Keratinocyte (primary cell): ENCODE data around the gene ADI1. TPM values are rescaled to one million over a fixed set of nuclear protein-coding genes. Genes with fewer than 3 reads are reported as not detected.

Experiments
- DNase-seq: peaks from one replicate; pipeline ENCODE4 v3.0.0-alpha.2; 2011; ENCODE audit warnings: low read depth, missing footprints, low spot score
- FAIRE-seq: peaks from 2 replicates; lab custom pipeline; 2011; peaks lifted over from hg19 to GRCh38; lab: Jason Lieb, UNC
- H2AFZ ChIP-seq: 2 replicates; pipeline ENCODE4 v1.6.0; 2012; ENCODE audit warnings: low read length, control low read depth, inconsistent platforms; ENCODE audit not compliant: control insufficient read depth
- H3K27ac ChIP-seq: 2 replicates; pipeline ENCODE4 v1.5.1; 2011; ENCODE audit warnings: low read length; ENCODE audit not compliant: control insufficient read depth, insufficient read depth
- H3K27me3 ChIP-seq: 3 replicates; pipeline ENCODE4 v1.6.0; 2011; ENCODE audit warnings: low read length; ENCODE audit not compliant: control insufficient read depth, insufficient read depth; ENCODE audit errors: extremely low read depth
- H3K36me3 ChIP-seq, 2 experiments: 2 replicates in 1 of 2; 3 replicates in 1 of 2; pipeline ENCODE4 v1.5.1; 2011; ENCODE audit warnings: low read length in 2 of 2, mild to moderate bottlenecking in 1 of 2; ENCODE audit not compliant: control insufficient read depth in 2 of 2, insufficient read depth in 2 of 2; ENCODE audit errors: extremely low read depth in 1 of 2
- H3K4me1 ChIP-seq: 3 replicates; pipeline ENCODE4 v1.5.1; 2011; ENCODE audit warnings: low read length; ENCODE audit not compliant: control insufficient read depth, insufficient read depth; ENCODE audit errors: extremely low read depth
- H3K4me2 ChIP-seq: 3 replicates; pipeline ENCODE4 v1.6.0; 2011; ENCODE audit warnings: low read depth, low read length; ENCODE audit not compliant: control insufficient read depth, insufficient read depth; ENCODE audit errors: extremely low read depth
- H3K4me3 ChIP-seq, 3 experiments: fragments of 200-600 bp in 1 of 3; sonication (generic) in 1 of 3; 2 replicates in 2 of 3; 3 replicates in 1 of 3; pipeline ENCODE4 v1.5.1; 2011 to 2016; ENCODE audit warnings: low read length in 3 of 3, mild to moderate bottlenecking in 3 of 3, control low read depth in 2 of 3, inconsistent platforms in 1 of 3, low read depth in 1 of 3, mixed read lengths in 1 of 3, mixed run types in 1 of 3, moderate library complexity in 1 of 3; ENCODE audit not compliant: control insufficient read depth in 2 of 3, insufficient read depth in 2 of 3; ENCODE audit errors: extremely low read depth in 1 of 3
- H3K79me2 ChIP-seq: 2 replicates; pipeline ENCODE4 v1.6.0; 2012; ENCODE audit warnings: low read length; ENCODE audit not compliant: control insufficient read depth, insufficient read depth
- H3K9ac ChIP-seq: 3 replicates; pipeline ENCODE4 v1.6.0; 2011; ENCODE audit warnings: low read length; ENCODE audit not compliant: control insufficient read depth, insufficient read depth; ENCODE audit errors: extremely low read depth
- H3K9me1 ChIP-seq: 3 replicates; pipeline ENCODE4 v1.6.0; 2011; ENCODE audit warnings: low read length; ENCODE audit not compliant: control insufficient read depth, insufficient read depth; ENCODE audit errors: extremely low read depth
- H3K9me3 ChIP-seq: 2 replicates; pipeline ENCODE4 v1.5.1; 2012; ENCODE audit warnings: low read depth, low read length; ENCODE audit not compliant: control insufficient read depth
- H4K20me1 ChIP-seq: 3 replicates; pipeline ENCODE4 v1.6.0; 2011; ENCODE audit warnings: low read length; ENCODE audit not compliant: control insufficient read depth, insufficient read depth; ENCODE audit errors: extremely low read depth
- EZH2 ChIP-seq: IDR thresholded peaks from one replicate; pipeline ENCODE4 v1.6.1; 2012; ENCODE audit warnings: inconsistent platforms, mild to moderate bottlenecking, low read length, moderate library complexity
- dilution Hi-C: fragments of 300-500 bp; cut with MboI; formaldehyde crosslinking; loops from one replicate; pipeline ENCODE4 v1.7.0; 2020; ENCODE audit warnings: low sequenced_read_pairs; ENCODE audit not compliant: extremely low pct_ligation_motif_present
- polyA plus RNA-seq, 5 experiments: library from polyadenylated mRNA; depleted of rRNA in 3 of 5; stranded (reverse) in 3 of 5; stranded (forward) in 1 of 5; unstranded in 1 of 5; fragments of >200 nt; gene quantifications; 1 replicate in 1 of 5; 2 replicates in 3 of 5; 3 replicates in 1 of 5; pipeline versions ENCODE4 v1.2.1 to v1.2.3, GENCODE V29; 2011 to 2012; ENCODE audit warnings: missing spikeins in 2 of 5, low read depth in 1 of 5, low replicate concordance in 1 of 5
- TF ChIP-seq, protein P1 (sequence below), 3 experiments: IDR thresholded peaks in 1 of 3; conservative IDR thresholded peaks in 1 of 3; optimal IDR thresholded peaks in 1 of 3; 2 replicates in 2 of 3; 3 replicates in 1 of 3; pipeline versions ENCODE3 to v1.5.1; 2011; ENCODE audit warnings: low read length in 3 of 3, mild to moderate bottlenecking in 3 of 3, moderate library complexity in 2 of 3, control low read depth in 1 of 3, inconsistent platforms in 1 of 3; ENCODE audit not compliant: insufficient read depth in 2 of 3; ENCODE audit errors: extremely low read depth in 1 of 3

Gene ADI1
- polyA plus RNA-seq, 1 donor (not counting 4 experiments of a cell fraction or from before 2014, with no cell fraction given): 47.4 TPM

DNA sequence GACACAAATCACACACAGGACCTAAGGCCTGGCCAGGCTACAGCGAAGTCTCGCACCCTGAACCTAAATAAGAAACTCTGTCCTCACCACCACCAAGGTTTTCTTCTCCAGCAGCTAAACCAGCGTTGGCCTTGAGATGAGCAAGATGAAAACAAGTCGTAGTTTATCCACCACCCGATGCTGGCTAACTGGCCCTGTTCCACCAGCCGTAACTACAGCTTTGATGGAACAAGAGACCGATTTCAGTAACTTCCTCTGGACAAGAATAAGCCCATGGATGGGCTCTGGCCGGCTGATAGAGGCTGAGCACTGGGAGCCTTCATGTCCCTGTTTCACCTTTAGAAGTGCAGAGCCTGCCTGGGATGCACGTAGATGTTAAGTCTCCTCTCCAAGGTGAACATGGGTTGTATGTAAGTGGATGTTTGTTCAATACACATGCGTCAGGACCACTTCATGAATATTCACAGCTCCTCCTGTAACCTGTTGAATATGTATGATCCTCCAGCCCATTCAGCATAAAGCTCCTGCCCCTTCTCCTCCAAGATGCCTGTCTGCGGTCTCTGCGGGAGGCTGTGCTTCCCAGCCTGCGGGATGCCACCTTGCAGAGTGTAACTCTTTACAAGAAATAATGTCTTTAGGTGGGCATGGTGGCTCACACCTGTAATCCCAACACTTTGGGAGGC, 24.2 kb downstream of the ADI1 start:
- Histone ChIP-seq H3K4me3 (no peak overlapping the region), H4K20me1 (no peaks in the 10 kb centered on the region), H3K4me1 (no peaks in the 10 kb centered on the region), H3K36me3 (peaks cover 10 to 12% of the 10 kb centered on the region in 2 experiments), H3K79me2 (no peaks in the 10 kb centered on the region), H3K4me2 (no peak overlapping the region), H2AFZ (no peak overlapping the region), H3K27ac (no peak overlapping the region), H3K9me3 (no peaks in the 10 kb centered on the region), H3K9ac (no peak overlapping the region), H3K27me3 (no peaks in the 10 kb centered on the region), H3K9me1 (no peaks in the 10 kb centered on the region)
- DNase-seq (no peak), FAIRE-seq (no peak)
- dilution Hi-C loops: no loop called here
- TF ChIP-seq, protein P1, sequence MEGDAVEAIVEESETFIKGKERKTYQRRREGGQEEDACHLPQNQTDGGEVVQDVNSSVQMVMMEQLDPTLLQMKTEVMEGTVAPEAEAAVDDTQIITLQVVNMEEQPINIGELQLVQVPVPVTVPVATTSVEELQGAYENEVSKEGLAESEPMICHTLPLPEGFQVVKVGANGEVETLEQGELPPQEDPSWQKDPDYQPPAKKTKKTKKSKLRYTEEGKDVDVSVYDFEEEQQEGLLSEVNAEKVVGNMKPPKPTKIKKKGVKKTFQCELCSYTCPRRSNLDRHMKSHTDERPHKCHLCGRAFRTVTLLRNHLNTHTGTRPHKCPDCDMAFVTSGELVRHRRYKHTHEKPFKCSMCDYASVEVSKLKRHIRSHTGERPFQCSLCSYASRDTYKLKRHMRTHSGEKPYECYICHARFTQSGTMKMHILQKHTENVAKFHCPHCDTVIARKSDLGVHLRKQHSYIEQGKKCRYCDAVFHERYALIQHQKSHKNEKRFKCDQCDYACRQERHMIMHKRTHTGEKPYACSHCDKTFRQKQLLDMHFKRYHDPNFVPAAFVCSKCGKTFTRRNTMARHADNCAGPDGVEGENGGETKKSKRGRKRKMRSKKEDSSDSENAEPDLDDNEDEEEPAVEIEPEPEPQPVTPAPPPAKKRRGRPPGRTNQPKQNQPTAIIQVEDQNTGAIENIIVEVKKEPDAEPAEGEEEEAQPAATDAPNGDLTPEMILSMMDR (optimal IDR thresholded peaks at IDR 0.05 in 1 of 3, IDR thresholded peaks at IDR 0.05 in 1 of 3, conservative IDR thresholded peaks at IDR 0.05 in 1 of 3; ENCODE audit: extremely low read depth in 1 of 3, insufficient read depth in 2 of 3, low read length in 3 of 3): no peak
- no peak for TF ChIP-seq EZH2

DNA sequence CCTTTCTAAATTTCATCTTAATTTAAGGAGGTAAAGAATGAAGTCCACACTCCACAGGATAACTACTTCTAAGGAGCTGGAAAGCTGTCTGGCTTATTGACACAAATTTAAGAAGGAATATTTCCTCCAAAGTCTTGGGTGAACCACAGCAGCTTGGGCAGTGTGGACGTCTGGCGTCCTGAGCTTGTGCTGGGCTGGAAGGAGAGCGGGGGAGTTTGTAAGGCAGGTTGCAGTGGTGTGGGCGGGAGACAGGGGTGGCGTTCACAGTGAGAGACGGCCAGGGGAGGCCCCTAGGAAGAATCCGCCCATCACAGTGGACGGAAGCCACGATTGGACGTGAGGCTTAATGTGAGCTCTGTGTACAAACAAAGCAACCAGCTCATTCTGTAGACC, 25.7 kb downstream of the ADI1 start:
- FAIRE-seq: no peak
- H3K9ac ChIP-seq: no peak overlapping the region
- peaks cover 4 to 7% of the 10 kb centered on the region in 2 experiments for H3K36me3 ChIP-seq
- no peak overlapping the region for H3K27ac ChIP-seq
- no peaks in the 10 kb centered on the region for H3K9me3 ChIP-seq
- no peaks in the 10 kb centered on the region for H3K9me1 ChIP-seq
- no peaks in the 10 kb centered on the region for H3K4me1 ChIP-seq
- peak overlapping the region; percentile 27 for H3K4me2 ChIP-seq
- H3K27me3 ChIP-seq: no peaks in the 10 kb centered on the region
- TF ChIP-seq EZH2: no peak
- TF ChIP-seq, protein P1 (optimal IDR thresholded peaks at IDR 0.05 in 1 of 3, IDR thresholded peaks at IDR 0.05 in 1 of 3, conservative IDR thresholded peaks at IDR 0.05 in 1 of 3; ENCODE audit: extremely low read depth in 1 of 3, insufficient read depth in 2 of 3, low read length in 3 of 3): no peak
- DNase-seq: no peak
- dilution Hi-C loops: no loop called here
- H4K20me1 ChIP-seq: no peaks in the 10 kb centered on the region
- peak overlapping the region in 1 of 3 experiments; percentile 20 for H3K4me3 ChIP-seq
- no peak overlapping the region for H2AFZ ChIP-seq
- H3K79me2 ChIP-seq: no peaks in the 10 kb centered on the region
